ENCODE data around the gene NFATC2IP. TPM values are rescaled to one million over a fixed set of nuclear protein-coding genes. Genes with fewer than 3 reads are reported as not detected.

Gene NFATC2IP
- total RNA-seq, 1 experiment from 2014 or later = 73.0 TPM

- ChIA-PET CTCF (no interaction called here), POLR2A (ENCODE audit: unreplicated experiment) (no interaction called here)
- Histone ChIP-seq H3K4me2 (no peak overlapping the region), H3K27me3 (ENCODE audit: insufficient read depth, low read depth) (no peaks in the 10 kb centered on the region), H3K27ac (no peak overlapping the region), H3K79me2 (ENCODE audit: low read depth) (no peaks in the 10 kb centered on the region), H3K9me2 (ENCODE audit: insufficient read depth) (no peaks in the 10 kb centered on the region), H3K36me3 (ENCODE audit: low read depth) (no peaks in the 10 kb centered on the region; the same call in 1 of the 2 replicates), H3K4me1 (replicated peaks; ENCODE audit: insufficient read depth) (no peaks in the 10 kb centered on the region), H3K4me3 (no peak overlapping the region), H3F3A (ENCODE audit: insufficient read depth, low read depth) (no peaks in the 10 kb centered on the region; the same call in 1 of the 2 replicates), H3K9me3 (ENCODE audit: insufficient read depth, low read depth) (no peaks in the 10 kb centered on the region), H4K20me1 (ENCODE audit: insufficient read depth) (no peaks in the 10 kb centered on the region), H2AFZ (no peak overlapping the region)
- BruUV-seq (replicated peaks) = no TSS peak
- no peak for DNase-seq
- intact Hi-C loops (cut with micrococcal nuclease; ENCODE audit: unreplicated experiment) = no loop called here
- TF ChIP-seq CTCF (conservative IDR thresholded peaks at IDR 0.05) (no peak), EZH2 (IDR thresholded peaks at IDR 0.05; ENCODE audit: low read depth) (no peak)
Observed at GRCh38 chr16:28991687-28992086, 41.0 kb downstream of the NFATC2IP start.

- POLR2A ChIA-PET (ENCODE audit: unreplicated experiment) = no interaction called here
- H3K9me3 ChIP-seq (ENCODE audit: insufficient read depth, low read depth) = no peaks in the 10 kb centered on the region
- H2AFZ ChIP-seq = no peak overlapping the region
- no TSS peak for BruUV-seq (replicated peaks)
- no peaks in the 10 kb centered on the region for H4K20me1 ChIP-seq (ENCODE audit: insufficient read depth)
- intact Hi-C loops (cut with micrococcal nuclease; ENCODE audit: unreplicated experiment) = no loop called here
- no peaks in the 10 kb centered on the region for H3K27me3 ChIP-seq (ENCODE audit: insufficient read depth, low read depth)
- DNase-seq = no peak
- CTCF ChIA-PET = no interaction called here
- H3F3A ChIP-seq (ENCODE audit: insufficient read depth, low read depth) = no peaks in the 10 kb centered on the region
- H3K27ac ChIP-seq = no peak overlapping the region
- no peak overlapping the region for H3K4me2 ChIP-seq
- H3K79me2 ChIP-seq (ENCODE audit: low read depth) = no peaks in the 10 kb centered on the region
- no peaks in the 10 kb centered on the region for H3K4me1 ChIP-seq (replicated peaks; ENCODE audit: insufficient read depth)
- TF ChIP-seq EZH2 (IDR thresholded peaks at IDR 0.05; ENCODE audit: low read depth) = no peak
- TF ChIP-seq CTCF (conservative IDR thresholded peaks at IDR 0.05) = no peak
- H3K9me2 ChIP-seq (ENCODE audit: insufficient read depth) = no peaks in the 10 kb centered on the region
- H3K36me3 ChIP-seq (ENCODE audit: low read depth) = no peaks in the 10 kb centered on the region; the same call in 1 of the 2 replicates
- H3K4me3 ChIP-seq = no peak overlapping the region
Observed at GRCh38 chr16:28992496-28992895, 41.8 kb downstream of the NFATC2IP start.

GRCh38 chr16:28998837-28999236 is 48.1 kb downstream of the NFATC2IP start:
- H3K36me3 ChIP-seq (ENCODE audit: low read depth) = no peaks in the 10 kb centered on the region
- TF ChIP-seq CTCF (conservative IDR thresholded peaks at IDR 0.05) (no peak), EZH2 (IDR thresholded peaks at IDR 0.05; ENCODE audit: low read depth) (no peak)
- intact Hi-C loops (cut with micrococcal nuclease; ENCODE audit: unreplicated experiment) = no loop called here
- H4K20me1 ChIP-seq (ENCODE audit: insufficient read depth) = no peaks in the 10 kb centered on the region
- H3K27me3 ChIP-seq (ENCODE audit: insufficient read depth, low read depth) = 0 out of 2 replicates have a peak, but pooled peaks cover 5% of the 10 kb centered on the region
- H2AFZ ChIP-seq = no peak overlapping the region
- no peak overlapping the region for H3K4me3 ChIP-seq
- no peaks in the 10 kb centered on the region for H3K4me1 ChIP-seq (replicated peaks; ENCODE audit: insufficient read depth)
- DNase-seq = no peak
- no TSS peak for BruUV-seq (replicated peaks)
- H3K9me2 ChIP-seq (ENCODE audit: insufficient read depth) = no peaks in the 10 kb centered on the region
- H3K4me2 ChIP-seq = no peak overlapping the region
- no peak overlapping the region for H3K27ac ChIP-seq
- H3K79me2 ChIP-seq (ENCODE audit: low read depth) = no peaks in the 10 kb centered on the region
- POLR2A ChIA-PET (ENCODE audit: unreplicated experiment) = no interaction called here
- H3F3A ChIP-seq (ENCODE audit: insufficient read depth, low read depth) = no peaks in the 10 kb centered on the region
- CTCF ChIA-PET = no interaction called here
- H3K9me3 ChIP-seq (ENCODE audit: insufficient read depth, low read depth) = no peaks in the 10 kb centered on the region
